ENCODE results near the gene CDC123. TPM values are rescaled to one million over a fixed set of nuclear protein-coding genes. Genes with fewer than 3 reads are reported as not detected.
"Not testable (repeated sequence)": the region's sequence is repeated elsewhere in the genome, so short reads cannot be mapped to it uniquely, and the experiment has no call there.

The CDC123 gene
- total RNA-seq, 1 donor from 2014 or later, result 81.1 TPM

GRCh38 chr10:12214763-12215218 is 18.8 kb downstream of the CDC123 start:
- H3K4me1 Mint-ChIP-seq, result peaks cover 19% of the 10 kb centered on the region
- POLR2A ChIA-PET, result interaction anchor here (0.5 to 1.5 kb wide), 3 partner anchors 19 to 47 kb away, joined by 3 to 14 read pairs (median 3); partner anchors contain the start of genes CDC123 and NUDT5

GRCh38 chr10:12218991-12219390 is 23.0 kb downstream of the CDC123 start:
- H3K4me3 Mint-ChIP-seq, result no peak overlapping the region
- intact Hi-C loops (cut with micrococcal nuclease), result no loop called here

More at GRCh38 chr10:12214763-12215218, 18.8 kb downstream of the CDC123 start:
- DNase-seq, result no peak
- CTCF ChIA-PET, result interaction anchor here (0.7 to 7.2 kb wide), 26 partner anchors 9 to 860 kb away, joined by 3 to 72 read pairs (median 4); partner anchors contain the start of genes CDC123 and NUDT5
- Mint-ChIP-seq H3K9me3 (no peaks in the 10 kb centered on the region), H3K36me3 (ENCODE audit: low read depth) (peaks cover 67% of the 10 kb centered on the region), H3K27ac (peak overlapping the region; percentile 88), H3K27me3 (no peaks in the 10 kb centered on the region), H3K4me3 (peak overlapping the region; percentile 78)
- TF ChIP-seq, protein P1, sequence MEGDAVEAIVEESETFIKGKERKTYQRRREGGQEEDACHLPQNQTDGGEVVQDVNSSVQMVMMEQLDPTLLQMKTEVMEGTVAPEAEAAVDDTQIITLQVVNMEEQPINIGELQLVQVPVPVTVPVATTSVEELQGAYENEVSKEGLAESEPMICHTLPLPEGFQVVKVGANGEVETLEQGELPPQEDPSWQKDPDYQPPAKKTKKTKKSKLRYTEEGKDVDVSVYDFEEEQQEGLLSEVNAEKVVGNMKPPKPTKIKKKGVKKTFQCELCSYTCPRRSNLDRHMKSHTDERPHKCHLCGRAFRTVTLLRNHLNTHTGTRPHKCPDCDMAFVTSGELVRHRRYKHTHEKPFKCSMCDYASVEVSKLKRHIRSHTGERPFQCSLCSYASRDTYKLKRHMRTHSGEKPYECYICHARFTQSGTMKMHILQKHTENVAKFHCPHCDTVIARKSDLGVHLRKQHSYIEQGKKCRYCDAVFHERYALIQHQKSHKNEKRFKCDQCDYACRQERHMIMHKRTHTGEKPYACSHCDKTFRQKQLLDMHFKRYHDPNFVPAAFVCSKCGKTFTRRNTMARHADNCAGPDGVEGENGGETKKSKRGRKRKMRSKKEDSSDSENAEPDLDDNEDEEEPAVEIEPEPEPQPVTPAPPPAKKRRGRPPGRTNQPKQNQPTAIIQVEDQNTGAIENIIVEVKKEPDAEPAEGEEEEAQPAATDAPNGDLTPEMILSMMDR (IDR thresholded peaks at IDR 0.05), result peak; percentile 66
- intact Hi-C loops (cut with micrococcal nuclease), result loop anchor here (1.0 to 5.0 kb wide), 4 partner anchors 19 to 883 kb away; partner anchors contain the start of gene NUDT5
- ATAC-seq (ENCODE audit: low read depth), result peak; percentile 42

DNA sequence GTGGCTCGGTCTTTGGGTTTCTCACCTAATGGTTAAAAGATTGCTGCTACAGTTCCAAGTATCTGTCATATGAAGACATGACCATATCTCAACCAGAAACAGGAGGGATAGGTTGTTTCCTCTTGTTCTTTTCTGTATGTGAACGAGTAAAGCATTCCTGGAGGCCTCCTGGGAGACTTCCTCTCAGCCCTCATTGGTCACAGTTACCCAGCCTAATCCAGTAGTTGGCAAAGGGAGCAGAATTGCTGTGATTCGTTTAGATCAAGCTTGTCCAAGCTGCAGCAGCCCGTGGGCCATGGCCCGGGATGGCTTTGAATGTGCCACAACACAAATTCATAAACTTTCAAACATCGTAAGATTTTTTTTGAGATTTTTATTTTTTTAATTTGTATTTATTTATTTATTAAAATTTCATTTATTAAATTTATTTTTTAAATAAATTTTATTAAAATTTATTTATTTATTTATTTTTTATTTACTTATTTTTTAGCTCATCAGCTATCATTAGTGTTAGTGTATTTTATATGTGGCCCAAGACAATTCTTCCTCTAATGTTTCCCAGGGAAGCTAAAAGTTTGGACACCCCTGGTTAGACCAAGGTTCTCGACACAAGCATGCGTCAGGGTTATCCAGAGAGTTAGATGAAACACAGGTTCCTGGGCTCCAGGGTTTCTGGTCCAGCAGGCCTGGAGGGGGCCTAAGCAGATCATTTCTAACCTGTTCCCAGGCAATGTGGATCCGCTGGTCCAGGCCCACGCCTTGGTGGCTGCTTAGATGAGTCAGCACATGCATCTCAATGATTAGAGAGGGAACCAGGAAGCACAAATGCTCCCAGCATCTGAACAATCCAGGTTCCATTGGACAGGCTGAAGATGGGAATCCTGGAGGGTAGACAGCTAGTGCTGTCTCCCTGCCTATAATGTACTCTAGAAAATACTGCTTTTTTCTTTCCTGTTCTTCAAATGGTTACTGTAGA is 25.6 kb downstream of the CDC123 start:
- Mint-ChIP-seq H3K4me3 (no peak overlapping the region), H3K36me3 (ENCODE audit: low read depth) (peaks cover 70% of the 10 kb centered on the region), H3K9me3 (no peaks in the 10 kb centered on the region), H3K27me3 (no peaks in the 10 kb centered on the region), H3K4me1 (no peaks in the 10 kb centered on the region), H3K27ac (no peak overlapping the region)
- no peak for ATAC-seq (ENCODE audit: low read depth)
- ChIA-PET CTCF (no interaction called here), POLR2A (interaction anchor here (0.7 to 1.4 kb wide), 2 partner anchors 17 to 489 kb away, joined by 3 read pairs; no protein-coding TSS in a partner anchor)
- DNase-seq, result no peak
- TF ChIP-seq, protein P1 (IDR thresholded peaks at IDR 0.05), result no peak
- intact Hi-C loops (cut with micrococcal nuclease), result no loop called here

More at GRCh38 chr10:12218991-12219390, 23.0 kb downstream of the CDC123 start:
- Mint-ChIP-seq H3K27me3 (no peaks in the 10 kb centered on the region), H3K36me3 (ENCODE audit: low read depth) (peaks cover 63% of the 10 kb centered on the region), H3K9me3 (no peaks in the 10 kb centered on the region), H3K27ac (no peak overlapping the region), H3K4me1 (peaks cover 17% of the 10 kb centered on the region)
- POLR2A ChIA-PET, result interaction anchor here (1.2 kb wide), 1 partner anchor 23 kb away, joined by 4 read pairs; the partner anchor contains the start of genes CDC123 and NUDT5
- CTCF ChIA-PET, result interaction anchor here (0.9 kb wide), 1 partner anchor 489 kb away, joined by 4 read pairs; no protein-coding TSS in a partner anchor
- TF ChIP-seq, protein P1 (IDR thresholded peaks at IDR 0.05), result no peak
- ATAC-seq (ENCODE audit: low read depth) (no peak), DNase-seq (no peak)

DNA sequence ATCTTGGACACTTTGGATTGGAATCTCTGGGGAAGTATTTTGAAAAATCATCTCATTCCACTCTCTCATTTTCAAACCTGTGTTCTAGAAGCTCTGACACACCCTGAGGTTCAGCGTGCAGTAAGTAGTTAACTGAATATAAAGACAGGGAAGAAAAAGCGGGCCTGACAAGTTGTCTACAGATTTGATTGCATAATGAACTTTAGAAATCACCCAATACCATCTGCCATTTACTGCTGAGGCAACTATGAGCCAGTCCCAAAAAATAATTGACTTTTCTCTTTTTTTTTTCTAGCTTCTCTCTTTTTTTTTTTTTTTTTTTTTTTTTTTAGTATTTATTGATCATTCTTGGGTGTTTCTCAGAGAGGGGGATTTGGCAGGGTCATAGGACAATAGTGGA is 29.5 kb downstream of the CDC123 start:
- no peak overlapping the region for H3K4me3 Mint-ChIP-seq
- no peaks in the 10 kb centered on the region for H3K9me3 Mint-ChIP-seq
- peaks cover 65% of the 10 kb centered on the region for H3K36me3 Mint-ChIP-seq (ENCODE audit: low read depth)
- TF ChIP-seq, protein P1 (IDR thresholded peaks at IDR 0.05), result no peak
- ATAC-seq (ENCODE audit: low read depth), result no peak
- no peak for DNase-seq
- ChIA-PET POLR2A (no interaction called here), CTCF (no interaction called here)
- H3K27me3 Mint-ChIP-seq, result no peaks in the 10 kb centered on the region
- intact Hi-C loops (cut with micrococcal nuclease), result no loop called here
- no peak overlapping the region for H3K27ac Mint-ChIP-seq
- no peaks in the 10 kb centered on the region for H3K4me1 Mint-ChIP-seq

DNA sequence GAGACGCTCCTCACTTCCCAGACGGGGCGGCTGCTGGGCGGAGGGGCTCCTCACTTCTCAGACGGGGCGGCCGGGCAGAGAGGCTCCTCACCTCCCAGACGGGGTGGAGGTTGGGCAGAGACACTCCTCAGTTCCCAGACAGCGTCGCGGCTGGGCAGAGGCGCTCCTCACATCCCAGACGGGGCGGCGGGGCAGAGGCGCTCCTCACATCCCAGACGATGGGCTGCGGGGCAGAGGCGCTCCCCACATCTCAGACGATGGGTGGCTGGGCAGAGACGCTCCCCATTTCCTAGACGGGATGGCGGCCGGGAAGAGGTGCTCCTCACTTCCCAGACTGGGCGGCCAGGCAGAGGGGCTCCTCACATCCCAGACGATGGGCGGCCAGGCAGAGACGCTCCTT is 30.4 kb downstream of the CDC123 start:
- ATAC-seq (ENCODE audit: low read depth); intact Hi-C loops (cut with micrococcal nuclease); H3K27ac Mint-ChIP-seq; H3K27me3 Mint-ChIP-seq; H3K4me1 Mint-ChIP-seq; DNase-seq; CTCF ChIA-PET; H3K9me3 Mint-ChIP-seq; POLR2A ChIA-PET; H3K4me3 Mint-ChIP-seq: not testable (repeated sequence)
- peaks cover 65% of the 10 kb centered on the region for H3K36me3 Mint-ChIP-seq (ENCODE audit: low read depth)

Data from activated B cell treated with CpG ODN at 0.5 μM for 24 hours (primary cell).